SK-MEL-5 (cell line): ENCODE data around the gene RGL2. TPM values are rescaled to one million over a fixed set of nuclear protein-coding genes. Genes with fewer than 3 reads are reported as not detected.

Experiments
- DNase-seq: peaks from one replicate; pipeline ENCODE4 v3.0.0-alpha.2; 2016; ENCODE audit warnings: low read depth, low spot score
- in situ Hi-C: cut with HindIII; loops from 2 replicates; pipeline ENCODE4 v1.10.0; 2016; ENCODE audit warnings: low sequenced_read_pairs, high pct_unique_total_duplicates, low pct_unique_long_range_greater_than_20kb
- total RNA-seq: library from RNA; depleted of rRNA; stranded (reverse); fragments of >200 nt; shearing (Covaris generic); gene quantifications from 2 replicates; pipeline ENCODE4 v1.2.3, GENCODE V29; 2014; rRNA removed

Gene RGL2
- total RNA-seq, 1 experiment from 2014 or later = 11.9 TPM

GRCh38 chr6:33254591-33254990 is 44.2 kb downstream of the RGL2 start:
- in situ Hi-C loops = no loop called here
- no peak for DNase-seq

GRCh38 chr6:33252759-33253158 is 46.0 kb downstream of the RGL2 start:
- DNase-seq = no peak
- in situ Hi-C loops = no loop called here

DNA sequence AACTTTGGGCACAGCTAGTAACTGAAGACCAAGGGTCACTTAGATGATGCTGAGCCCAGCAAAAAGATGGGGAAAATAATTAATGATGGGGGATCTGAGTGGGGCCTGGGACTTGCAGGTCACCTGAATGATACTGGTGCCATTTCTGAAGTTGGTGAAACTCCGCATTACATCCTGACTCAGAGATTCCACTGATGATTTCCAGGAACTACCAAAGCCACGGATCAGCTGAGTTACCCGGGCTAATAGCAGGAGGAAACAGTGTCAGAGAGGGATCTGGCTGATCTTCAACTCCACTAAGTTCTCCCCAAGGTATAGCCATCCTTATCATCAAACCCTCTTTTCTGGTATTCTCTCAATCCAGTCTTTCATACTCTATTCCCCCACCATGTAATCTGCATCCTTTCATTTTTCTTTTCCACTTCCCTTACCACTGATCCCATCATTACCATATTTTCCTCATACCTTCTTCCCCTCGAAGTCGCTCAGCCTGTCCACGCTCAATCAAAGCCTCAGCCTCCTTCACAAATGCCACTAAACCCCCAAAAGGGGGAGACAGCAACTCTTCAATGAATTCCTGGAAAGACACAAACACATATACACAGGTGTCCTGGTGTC is 47.2 kb downstream of the RGL2 start:
- in situ Hi-C loops = no loop called here
- DNase-seq = no peak

- in situ Hi-C loops = no loop called here
- DNase-seq = no peak
Measured at GRCh38 chr6:33250731-33251130, 48.0 kb downstream of the RGL2 start.

DNA sequence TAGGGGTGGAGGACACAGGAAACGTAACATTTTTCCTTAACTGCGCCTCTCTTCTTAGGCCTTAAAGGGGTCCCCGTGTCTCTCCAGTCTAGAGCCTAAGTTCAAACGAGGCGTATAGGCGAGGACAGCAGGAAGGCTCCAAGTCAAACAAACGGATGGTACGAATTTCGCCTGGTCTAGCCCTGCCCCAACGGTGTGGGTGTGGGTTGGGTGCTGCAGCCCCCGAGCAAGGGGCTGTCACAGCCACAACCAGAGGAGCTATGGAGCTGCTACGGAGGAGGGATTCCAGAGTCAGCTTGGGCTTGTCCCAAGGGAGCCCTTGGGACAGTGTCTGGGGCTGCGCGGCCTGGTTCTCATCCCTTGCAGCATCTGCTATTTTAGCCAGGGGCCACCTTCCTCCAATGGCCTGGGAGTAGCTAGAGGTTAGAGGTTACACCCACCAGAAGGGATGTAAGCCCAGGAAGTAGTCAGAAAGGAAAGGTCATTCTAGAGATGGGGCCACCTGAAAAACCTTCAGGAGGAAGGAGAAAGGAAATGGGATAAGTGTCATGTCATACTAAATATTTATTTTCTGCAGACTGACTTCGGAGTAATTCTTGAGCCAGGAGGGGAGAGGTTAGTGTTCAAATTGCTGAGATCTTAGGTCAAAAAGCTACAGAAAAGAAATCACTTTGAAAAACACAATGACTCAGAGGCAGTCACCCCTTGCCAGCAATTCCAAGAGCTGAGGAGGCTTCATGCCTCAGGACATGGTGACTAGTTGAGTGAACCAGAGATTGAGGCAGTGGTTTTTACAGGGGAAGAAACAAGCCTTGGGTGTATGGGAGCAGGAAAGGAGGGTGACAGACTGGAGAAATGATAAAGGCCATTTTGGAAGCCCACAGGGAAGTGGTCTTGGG is 48.8 kb downstream of the RGL2 start:
- in situ Hi-C loops = no loop called here
- DNase-seq = no peak

GRCh38 chr6:33248932-33249731 is 49.6 kb downstream of the RGL2 start:
- DNase-seq = peak; percentile 99
- in situ Hi-C loops = no loop called here

DNA sequence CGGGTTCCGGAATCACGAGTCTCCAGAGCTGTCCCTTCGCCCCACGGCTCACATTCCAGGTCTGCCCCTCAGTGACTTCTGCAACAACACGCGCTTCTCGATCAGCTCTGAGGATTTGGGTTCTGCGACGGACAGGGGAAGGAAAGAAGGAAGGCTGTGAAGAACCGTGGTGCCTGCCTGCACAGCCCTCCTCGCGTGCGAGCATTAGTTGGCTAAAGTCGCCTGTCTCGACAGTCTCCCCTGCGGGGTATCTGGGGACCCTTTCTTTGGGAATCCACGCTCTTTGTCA is 50.2 kb downstream of the RGL2 start:
- in situ Hi-C loops = no loop called here
- no peak for DNase-seq

DNA sequence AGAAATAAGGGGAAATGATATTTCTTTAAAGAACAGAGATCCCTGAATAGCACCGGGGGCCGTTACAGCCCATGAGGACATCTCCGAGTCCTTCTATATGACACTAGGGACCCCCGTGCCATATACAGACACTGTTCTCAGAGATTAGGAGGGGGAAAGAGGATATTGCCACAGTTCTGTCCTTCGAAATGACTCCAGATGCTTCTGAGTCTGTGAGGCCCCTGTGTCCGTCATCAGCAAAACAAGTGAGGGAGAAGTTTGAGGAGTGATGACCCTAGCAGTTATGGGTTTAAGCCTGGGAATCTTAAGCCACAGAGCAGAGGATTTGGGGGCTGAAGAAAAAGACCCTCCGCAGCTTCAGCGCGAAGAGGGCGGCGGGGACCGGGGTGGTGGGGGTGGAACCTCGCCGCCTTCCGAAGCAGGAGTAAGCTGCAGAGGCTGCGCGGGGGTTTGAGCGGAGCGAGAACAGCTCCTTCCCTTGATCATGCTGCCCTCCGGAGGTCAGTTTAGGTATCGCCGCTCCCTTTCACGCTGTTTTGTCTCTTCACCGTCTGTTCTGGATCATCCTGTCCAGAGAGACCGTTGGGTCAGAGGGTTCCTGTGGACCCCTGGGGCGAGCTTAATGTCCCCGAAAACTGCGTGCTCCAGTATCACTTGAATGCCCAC is 50.6 kb downstream of the RGL2 start:
- in situ Hi-C loops = no loop called here
- DNase-seq = peak; percentile 88

- no peak for DNase-seq
- in situ Hi-C loops = no loop called here
Measured at GRCh38 chr6:33243476-33243875, 55.3 kb downstream of the RGL2 start.

- in situ Hi-C loops = no loop called here
- DNase-seq = no peak
Measured at GRCh38 chr6:33241968-33242367, 56.8 kb downstream of the RGL2 start.

Other genes starting within 250 kb of the RGL2 start
- 7.1 and 8.7 TPM in 2 replicates for gene HLA-DPA1, start 225.3 kb downstream of the RGL2 start, total RNA-seq
- gene HLA-DPB1, start 223.0 kb downstream of the RGL2 start, total RNA-seq = 1.7 and 3.5 TPM in 2 replicates
- 0.42 and 0.98 TPM in 2 replicates for gene COL11A2, start 106.5 kb downstream of the RGL2 start, total RNA-seq
- gene RXRB, start 98.3 kb downstream of the RGL2 start, total RNA-seq = 16.5 and 17.0 TPM in 2 replicates
- gene SLC39A7, start 98.1 kb downstream of the RGL2 start, total RNA-seq = 92.5 and 94.5 TPM in 2 replicates
- gene HSD17B8, start 94.3 kb downstream of the RGL2 start, total RNA-seq = 6.5 and 8.0 TPM in 2 replicates
- gene RING1, start 90.4 kb downstream of the RGL2 start, total RNA-seq = 22.5 and 25.8 TPM in 2 replicates
- 27.1 and 28.5 TPM in 2 replicates for gene VPS52, start 27.1 kb downstream of the RGL2 start, total RNA-seq
- 4,185 and 4,422 TPM in 2 replicates for gene RPS18, start 26.9 kb downstream of the RGL2 start, total RNA-seq
- 0.83 and 1.0 TPM in 2 replicates for gene B3GALT4, start 21.8 kb downstream of the RGL2 start, total RNA-seq
- 85.9 and 93.6 TPM in 2 replicates for gene WDR46, start 9.7 kb downstream of the RGL2 start, total RNA-seq
- 128 and 143 TPM in 2 replicates for gene PFDN6, start 9.3 kb downstream of the RGL2 start, total RNA-seq
- gene TAPBP, start 15.1 kb upstream of the RGL2 start, total RNA-seq = 45.5 and 55.4 TPM in 2 replicates
- gene ZBTB22, start 18.8 kb upstream of the RGL2 start, total RNA-seq = 7.6 and 9.2 TPM in 2 replicates
- gene DAXX, start 24.0 kb upstream of the RGL2 start, total RNA-seq = 29.0 and 33.5 TPM in 2 replicates
- gene KIFC1, start 92.9 kb upstream of the RGL2 start, total RNA-seq = 21.8 and 23.9 TPM in 2 replicates
- 19.8 and 20.6 TPM in 2 replicates for gene PHF1, start 112.1 kb upstream of the RGL2 start, total RNA-seq
- 129 and 130 TPM in 2 replicates for gene CUTA, start 119.2 kb upstream of the RGL2 start, total RNA-seq
- gene SYNGAP1, start 121.1 kb upstream of the RGL2 start, total RNA-seq = 0.64 and 0.85 TPM in 2 replicates
- 7.2 and 7.7 TPM in 2 replicates for gene ZBTB9, start 155.6 kb upstream of the RGL2 start, total RNA-seq